Endothelial cell of hepatic sinusoid (primary cell): Measurements from ENCODE around the gene NAA40.
"Not testable (repeated sequence)": the region's sequence is repeated elsewhere in the genome, so short reads cannot be mapped to it uniquely, and the experiment has no call there.

ENCODE experiments used
- in situ Hi-C: cut with HindIII; loops from 2 replicates; pipeline ENCODE4 v1.10.0; 2017; ENCODE audit warnings: low sequenced_read_pairs

NAA40 gene

GRCh38 chr11:63933459-63933858 is 5.3 kb upstream of the NAA40 start:
- in situ Hi-C loops: loop anchor here (5.0 to 10.0 kb wide), 2 partner anchors 96 to 119 kb away; partner anchors contain the start of genes MARK2 and SPINDOC

- in situ Hi-C loops: loop anchor here (10.0 kb wide), 1 partner anchor 123 kb away; the partner anchor contains the start of gene SPINDOC
These were observed 906 bp upstream of the NAA40 start for GRCh38 chr11:63937713-63938478.

- in situ Hi-C loops: loop anchor here (10.0 kb wide), 1 partner anchor 125 kb away; the partner anchor contains the start of gene SPINDOC
These were observed 642 bp downstream of the NAA40 start for GRCh38 chr11:63939397-63939891.

GRCh38 chr11:63940786-63941185 is 2.0 kb downstream of the NAA40 start:
- in situ Hi-C loops: no loop called here

DNA sequence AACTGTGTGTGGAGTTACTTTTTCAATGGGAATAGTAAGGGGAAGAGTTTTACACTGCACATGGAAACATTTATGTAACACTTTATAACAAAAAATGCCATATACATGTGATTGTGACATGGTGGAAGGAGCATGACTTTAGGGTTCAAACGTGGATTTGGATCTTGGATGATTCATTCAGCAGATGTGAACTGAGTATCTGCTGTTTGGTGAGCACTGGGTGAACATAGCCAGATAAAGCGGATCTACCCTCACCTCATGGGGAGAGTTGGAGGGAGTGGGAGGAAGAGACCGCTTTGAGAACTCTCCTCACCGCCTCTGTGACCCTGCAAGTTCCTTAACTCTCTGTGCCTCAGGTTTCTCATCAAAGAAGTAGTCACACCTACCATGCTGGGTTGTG is 3.1 kb downstream of the NAA40 start:
- in situ Hi-C loops: no loop called here

DNA sequence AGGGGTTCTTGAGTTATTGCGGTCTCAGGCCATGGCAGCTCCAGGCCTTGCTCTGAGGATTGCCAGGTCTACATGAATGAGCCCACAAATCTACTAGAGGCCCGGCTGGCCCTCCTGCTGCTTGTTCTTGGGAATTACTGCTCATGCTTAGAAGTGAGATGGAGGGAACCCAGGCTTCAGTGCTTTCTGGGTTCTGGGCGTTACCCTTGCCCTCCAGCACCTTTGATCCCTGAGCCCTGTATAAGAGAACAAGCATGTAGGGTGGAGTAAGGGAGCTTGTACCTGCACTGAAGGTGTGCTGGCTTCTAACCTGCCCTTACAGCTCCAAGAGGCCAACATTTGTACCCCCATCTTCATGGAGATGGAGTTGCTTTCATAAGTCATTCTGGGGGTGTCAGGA is 4.0 kb downstream of the NAA40 start:
- in situ Hi-C loops: no loop called here

GRCh38 chr11:63944987-63945386 is 6.2 kb downstream of the NAA40 start:
- in situ Hi-C loops: no loop called here

DNA sequence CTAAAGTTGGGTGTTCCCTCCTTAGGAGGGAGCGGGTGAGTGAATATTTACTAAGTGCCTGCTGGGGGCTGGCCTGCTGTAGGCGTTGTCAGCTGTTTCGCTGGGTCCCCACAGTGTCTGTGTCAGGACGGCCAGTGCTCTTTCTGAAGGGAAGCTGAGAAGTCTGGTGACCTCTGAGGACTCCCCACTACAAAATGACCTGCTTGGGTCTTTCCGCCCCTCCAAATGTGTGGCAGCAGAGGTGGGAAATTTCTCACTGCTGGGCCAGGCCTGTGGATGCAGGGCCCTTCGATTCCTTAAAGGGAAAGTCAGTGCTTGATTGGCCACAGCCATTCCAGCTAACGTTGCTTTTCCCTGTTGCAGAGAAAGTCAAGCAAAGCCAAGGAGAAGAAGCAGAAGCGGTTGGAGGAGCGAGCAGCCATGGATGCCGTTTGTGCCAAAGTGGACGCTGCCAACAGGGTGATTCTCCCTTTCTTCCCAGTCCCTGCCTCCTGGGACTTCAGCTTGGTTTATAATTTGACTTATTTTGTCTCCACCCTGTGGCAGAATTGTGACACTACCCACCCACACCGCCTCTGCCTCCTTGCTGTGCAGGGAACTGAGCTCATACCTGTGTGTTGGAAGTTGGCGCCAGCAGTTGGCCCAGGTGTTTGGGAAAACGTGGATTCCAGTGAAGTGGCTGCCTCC is 6.8 kb downstream of the NAA40 start:
- in situ Hi-C loops: no loop called here

- in situ Hi-C loops: loop anchor here (5.0 kb wide), 2 partner anchors 55 to 65 kb away; no protein-coding TSS in a partner anchor
These were observed 13.2 kb downstream of the NAA40 start for GRCh38 chr11:63951779-63952536.

DNA sequence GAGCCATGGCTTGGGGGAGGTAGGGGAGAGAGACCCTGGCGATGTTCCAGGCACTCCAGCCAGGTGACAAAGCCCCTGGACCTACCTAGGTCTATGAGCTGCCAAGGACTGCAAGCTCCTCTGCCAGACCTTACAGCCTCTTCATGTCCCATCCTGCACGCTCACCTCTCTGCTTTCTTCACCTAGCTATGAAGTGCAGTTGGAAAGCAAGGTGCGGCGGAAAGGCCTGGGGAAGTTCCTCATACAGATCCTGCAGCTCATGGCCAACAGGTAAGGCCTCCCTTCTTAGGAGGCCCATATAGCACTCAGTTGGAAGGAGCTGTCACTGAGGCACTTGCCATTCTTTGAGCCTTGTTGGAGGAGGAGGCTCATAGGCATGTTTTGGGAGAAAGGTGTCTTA is 13.8 kb downstream of the NAA40 start:
- in situ Hi-C loops: loop anchor here (5.0 kb wide), 2 partner anchors 55 to 65 kb away; no protein-coding TSS in a partner anchor

- in situ Hi-C loops: no loop called here
These were observed 19.2 kb downstream of the NAA40 start for GRCh38 chr11:63958008-63958407.

DNA sequence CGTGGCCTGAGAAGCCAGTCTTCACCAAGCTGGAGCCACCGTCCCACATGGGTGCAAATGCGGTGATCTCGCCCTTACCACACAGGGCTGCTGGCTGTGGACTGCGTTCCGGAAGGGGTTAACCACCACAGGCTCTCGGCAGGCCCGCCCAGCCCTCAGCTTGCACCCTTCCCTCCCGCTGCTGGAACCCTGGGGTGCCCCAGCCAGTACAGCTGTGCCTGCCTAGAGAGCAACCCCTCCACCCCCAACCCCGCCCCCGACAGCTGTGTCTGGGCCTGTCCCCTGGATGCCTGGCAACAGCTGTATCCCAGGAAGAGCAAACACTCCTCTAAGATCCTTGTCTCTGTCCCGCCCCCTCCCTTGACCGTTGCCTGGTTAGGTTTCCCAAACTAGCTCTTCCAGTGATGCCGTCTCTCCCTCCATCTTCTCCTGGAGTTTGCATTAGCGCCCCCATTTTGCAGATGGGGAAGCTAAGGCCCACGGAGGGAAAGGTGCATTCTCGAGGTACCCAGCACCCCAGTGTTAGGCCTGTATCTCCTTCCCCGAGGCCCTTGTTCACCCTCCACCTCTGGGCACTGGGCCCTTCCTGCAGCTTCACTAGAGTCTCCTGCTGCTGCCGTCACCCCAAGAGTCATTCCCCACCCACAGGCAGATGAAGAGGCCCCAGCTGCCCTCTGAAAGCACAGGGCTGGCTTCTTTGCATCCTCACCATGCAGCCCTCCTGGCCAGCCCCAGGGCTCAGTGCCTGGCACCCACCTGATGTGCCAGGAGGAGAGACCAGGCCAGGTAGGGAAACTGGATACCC is 23.0 kb downstream of the NAA40 start:
- in situ Hi-C loops: no loop called here

GRCh38 chr11:63963895-63964294 is 25.1 kb downstream of the NAA40 start:
- in situ Hi-C loops: not testable (repeated sequence)

DNA sequence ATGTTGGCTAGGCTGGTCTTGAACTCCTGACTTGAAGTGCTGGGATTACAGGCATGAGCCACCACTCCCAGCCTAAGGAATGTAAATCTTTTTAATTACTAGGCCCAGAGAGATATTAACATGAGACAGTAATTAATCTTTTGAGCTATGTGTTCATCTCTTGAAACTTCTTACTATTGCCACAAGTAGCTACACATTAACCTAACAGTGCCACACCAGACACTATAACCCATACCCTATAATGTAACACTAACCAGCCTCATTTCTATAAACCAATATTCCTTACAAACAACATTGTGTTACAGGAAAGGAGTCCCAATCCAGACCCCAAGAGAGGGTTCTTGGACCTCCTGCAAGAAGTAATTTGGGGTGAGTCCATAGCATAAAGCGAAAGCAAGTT is 27.6 kb downstream of the NAA40 start:
- in situ Hi-C loops: no loop called here

DNA sequence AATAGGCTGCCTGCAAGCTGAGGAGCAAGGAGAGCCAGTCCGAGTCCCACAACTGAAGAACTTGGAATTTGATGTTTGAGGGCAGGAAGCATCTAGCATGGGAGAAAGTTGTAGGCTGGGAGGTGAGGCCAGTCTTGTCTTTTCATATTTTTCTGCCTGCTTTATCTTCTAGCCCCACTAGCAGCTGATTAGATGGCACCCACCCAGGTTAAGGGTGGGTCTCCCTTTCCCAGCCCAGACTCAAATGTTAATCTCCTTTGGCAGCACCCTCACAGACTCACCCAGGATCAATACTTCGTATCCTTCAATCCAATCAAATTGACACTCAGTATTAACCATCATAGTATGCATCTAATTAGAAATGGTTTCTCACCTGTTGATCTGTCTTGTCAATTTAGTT is 30.7 kb downstream of the NAA40 start:
- in situ Hi-C loops: no loop called here

- in situ Hi-C loops: no loop called here
These were observed 32.1 kb downstream of the NAA40 start for GRCh38 chr11:63970902-63971301.

DNA sequence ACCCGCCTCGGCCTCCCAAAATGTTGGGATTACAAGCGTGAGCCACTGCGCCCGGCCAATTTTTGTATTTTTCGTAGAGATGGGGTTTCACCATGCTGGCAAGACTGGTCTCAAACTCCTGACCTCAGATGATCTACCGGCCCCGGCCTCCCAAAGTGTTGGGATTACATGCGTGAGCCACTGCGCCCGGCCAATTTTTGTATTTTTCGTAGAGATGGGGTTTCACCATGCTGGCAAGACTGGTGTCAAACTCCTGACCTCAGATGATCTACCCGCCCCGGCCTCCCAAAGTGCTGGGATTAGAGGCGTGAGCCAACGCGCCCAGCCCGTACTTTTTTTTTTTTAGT is 35.1 kb downstream of the NAA40 start:
- in situ Hi-C loops: not testable (repeated sequence)

GRCh38 chr11:63974259-63975143 is 35.7 kb downstream of the NAA40 start, which contains the start of gene COX8A:
COX8A (plus strand) TSS chr11:63974620; CDS start chr11:63974681, 61 bp downstream.
- in situ Hi-C loops: no loop called here

DNA sequence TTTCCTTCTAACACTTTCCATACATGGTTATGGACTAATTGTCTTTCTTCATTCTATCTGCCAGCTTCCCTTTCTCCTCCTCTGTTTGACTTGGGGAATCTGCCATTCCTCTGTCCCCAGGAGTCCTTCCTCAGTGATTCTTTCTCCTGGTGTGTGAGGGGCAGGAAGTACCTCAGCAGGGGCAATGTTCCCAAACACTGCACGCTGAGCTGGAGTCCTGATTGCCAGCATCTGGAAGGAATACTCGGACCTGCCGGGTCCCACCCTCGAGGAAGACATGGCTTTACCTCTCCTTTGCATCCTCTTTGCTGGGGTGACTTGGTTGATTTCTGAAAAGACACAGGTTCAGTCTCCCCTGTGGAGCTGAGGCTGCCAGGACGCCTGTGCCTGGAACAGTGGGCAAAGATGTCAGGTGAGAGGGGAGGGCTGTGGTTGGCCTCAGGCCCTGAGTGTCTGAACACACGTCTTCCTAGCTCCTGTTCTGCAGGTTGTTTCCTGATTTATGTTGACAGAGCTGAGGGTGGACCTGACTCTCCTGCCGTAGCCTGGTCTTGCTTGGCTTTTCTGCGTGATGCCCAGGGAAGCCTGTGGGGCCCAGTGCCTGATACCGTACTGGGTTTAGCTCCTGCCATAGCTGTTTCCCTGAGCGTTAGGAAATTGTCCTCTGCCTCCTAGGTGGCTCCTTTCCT is 39.9 kb downstream of the NAA40 start:
- in situ Hi-C loops: no loop called here
